ENCODE measurements around the gene ARID5B. TPM values are rescaled to one million over a fixed set of nuclear protein-coding genes. Genes with fewer than 3 reads are reported as not detected.
A peak's percentile ranks its signal among the peaks of the same experiment; 100 is the strongest.

ARID5B gene
- total and polyA plus RNA-seq, 2 of the 4 experiments (the other 2 are of a cell fraction): 41.0 to 125 TPM

DNA sequence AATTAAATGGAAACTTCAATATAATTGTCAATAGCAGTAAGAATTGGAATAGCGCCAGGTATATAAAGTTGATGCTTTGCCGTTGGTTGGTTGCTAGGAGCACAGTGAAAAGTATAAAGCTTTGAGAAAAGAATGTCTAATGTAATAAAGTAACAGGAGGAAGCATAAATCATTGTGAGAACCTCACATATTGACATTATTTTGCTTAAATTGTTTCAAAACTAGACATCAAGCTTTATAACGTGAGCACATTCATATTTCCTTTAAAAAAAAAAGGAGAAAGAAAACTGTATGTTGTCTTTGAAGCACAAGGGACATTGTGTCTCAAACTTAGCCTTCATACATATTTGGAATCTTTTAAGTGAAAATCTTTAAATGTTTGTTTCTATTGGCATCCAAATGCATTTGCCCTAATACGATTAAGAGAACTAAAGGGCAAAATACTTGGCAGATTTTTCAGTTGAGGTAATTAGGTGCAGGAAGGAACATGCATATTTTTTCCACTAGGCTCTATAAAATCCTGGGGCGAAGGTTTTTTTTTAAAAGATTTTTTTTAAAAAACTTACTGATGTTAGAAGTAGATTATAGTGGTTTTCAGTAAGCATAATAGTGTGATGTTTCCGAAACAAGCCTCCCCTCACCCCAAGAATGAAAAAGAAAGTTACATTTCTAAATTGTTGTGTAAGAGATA, 92.4 kb downstream of the ARID5B start (continued):
- no peak for TF ChIP-seq MXI1 (IDR thresholded peaks at IDR 0.05; ENCODE audit: borderline replicate concordance, low read depth, low read length)

DNA sequence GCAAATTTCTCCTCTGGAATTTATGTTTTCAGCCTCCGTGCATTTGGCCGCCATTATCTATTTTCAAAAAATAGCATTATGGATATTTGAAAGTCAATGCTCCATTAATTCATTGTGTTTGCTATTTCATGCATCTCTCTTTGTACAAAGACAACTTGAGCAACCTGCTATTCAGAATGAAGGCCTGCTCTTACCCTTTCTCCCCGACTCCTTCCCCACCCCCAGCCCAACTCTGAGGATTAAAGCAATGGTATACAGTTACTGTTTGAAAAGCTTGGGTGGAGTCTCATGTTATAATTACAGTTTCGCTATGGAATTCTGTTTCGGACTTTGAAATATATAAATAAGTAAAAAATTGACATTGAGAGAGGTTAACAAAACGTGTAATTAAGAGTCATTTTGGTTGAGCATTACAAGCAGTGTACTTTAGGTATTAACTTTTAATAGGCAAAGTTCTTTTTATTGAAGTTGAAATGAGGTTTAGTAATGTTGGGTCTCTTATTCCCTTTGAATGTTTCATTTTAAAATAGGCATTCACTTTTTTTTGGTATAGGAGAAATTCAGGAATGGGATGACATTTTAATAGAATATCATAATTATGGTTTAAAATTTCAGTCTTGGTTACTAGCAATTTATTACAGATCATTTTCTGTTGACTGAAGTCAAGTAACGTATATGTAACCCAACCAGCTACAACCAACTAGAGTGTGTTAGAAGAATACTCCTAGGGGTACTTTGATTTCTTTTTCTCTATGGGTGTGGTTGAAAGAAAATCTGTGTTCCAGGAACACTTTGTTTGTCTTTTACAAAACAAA, 93.1 kb downstream of the ARID5B start:
- CTCF ChIA-PET: interaction anchor here (0.8 kb wide), 1 partner anchor 717 kb away, joined by 3 read pairs; no protein-coding TSS in a partner anchor
- no peak overlapping the region for H4K91ac ChIP-seq (ENCODE audit: insufficient read depth, low read depth, low read length)
- no CpG with 5 or more reads among the region's 7 CpGs for WGBS, 2 experiments (ENCODE audit: extremely low coverage in 2 of 2, insufficient read length in 1 of 2)
- no peaks in the 10 kb centered on the region for H3K27me3 ChIP-seq (ENCODE audit: control insufficient read depth, insufficient read depth, low read length)
- TF ChIP-seq CHD1 (IDR thresholded peaks at IDR 0.05; ENCODE audit: low read depth, low read length): no peak
- no peak for TF ChIP-seq CEBPB (IDR thresholded peaks at IDR 0.05; ENCODE audit: low read depth, low read length)
- no peak for TF ChIP-seq SMC3 (IDR thresholded peaks at IDR 0.05; ENCODE audit: low read depth, low read length)
- no peak for TF ChIP-seq POLR2A (IDR thresholded peaks at IDR 0.05; ENCODE audit: low read depth, low read length)
- TF ChIP-seq FOS (IDR thresholded peaks at IDR 0.05; ENCODE audit: low read depth, low read length): no peak
- TF ChIP-seq MAZ (IDR thresholded peaks at IDR 0.05; ENCODE audit: borderline replicate concordance, low read depth, low read length): no peak
- TF ChIP-seq MXI1 (IDR thresholded peaks at IDR 0.05; ENCODE audit: borderline replicate concordance, low read depth, low read length): no peak
- TF ChIP-seq, protein P1, sequence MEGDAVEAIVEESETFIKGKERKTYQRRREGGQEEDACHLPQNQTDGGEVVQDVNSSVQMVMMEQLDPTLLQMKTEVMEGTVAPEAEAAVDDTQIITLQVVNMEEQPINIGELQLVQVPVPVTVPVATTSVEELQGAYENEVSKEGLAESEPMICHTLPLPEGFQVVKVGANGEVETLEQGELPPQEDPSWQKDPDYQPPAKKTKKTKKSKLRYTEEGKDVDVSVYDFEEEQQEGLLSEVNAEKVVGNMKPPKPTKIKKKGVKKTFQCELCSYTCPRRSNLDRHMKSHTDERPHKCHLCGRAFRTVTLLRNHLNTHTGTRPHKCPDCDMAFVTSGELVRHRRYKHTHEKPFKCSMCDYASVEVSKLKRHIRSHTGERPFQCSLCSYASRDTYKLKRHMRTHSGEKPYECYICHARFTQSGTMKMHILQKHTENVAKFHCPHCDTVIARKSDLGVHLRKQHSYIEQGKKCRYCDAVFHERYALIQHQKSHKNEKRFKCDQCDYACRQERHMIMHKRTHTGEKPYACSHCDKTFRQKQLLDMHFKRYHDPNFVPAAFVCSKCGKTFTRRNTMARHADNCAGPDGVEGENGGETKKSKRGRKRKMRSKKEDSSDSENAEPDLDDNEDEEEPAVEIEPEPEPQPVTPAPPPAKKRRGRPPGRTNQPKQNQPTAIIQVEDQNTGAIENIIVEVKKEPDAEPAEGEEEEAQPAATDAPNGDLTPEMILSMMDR (conservative IDR thresholded peaks at IDR 0.05; ENCODE audit: low read depth, low read length): no peak
- TF ChIP-seq, protein P2, sequence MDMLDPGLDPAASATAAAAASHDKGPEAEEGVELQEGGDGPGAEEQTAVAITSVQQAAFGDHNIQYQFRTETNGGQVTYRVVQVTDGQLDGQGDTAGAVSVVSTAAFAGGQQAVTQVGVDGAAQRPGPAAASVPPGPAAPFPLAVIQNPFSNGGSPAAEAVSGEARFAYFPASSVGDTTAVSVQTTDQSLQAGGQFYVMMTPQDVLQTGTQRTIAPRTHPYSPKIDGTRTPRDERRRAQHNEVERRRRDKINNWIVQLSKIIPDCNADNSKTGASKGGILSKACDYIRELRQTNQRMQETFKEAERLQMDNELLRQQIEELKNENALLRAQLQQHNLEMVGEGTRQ (IDR thresholded peaks at IDR 0.05; ENCODE audit: low read depth, low read length): no peak
- dilution Hi-C loops (cut with HindIII; ENCODE audit: low sequenced_read_pairs, unreplicated experiment) (no loop called here), intact Hi-C loops (cut with micrococcal nuclease) (no loop called here), in situ Hi-C loops (cut with MboI; ENCODE audit: low sequenced_read_pairs) (no loop called here)
- no peak overlapping the region for H3K23ac ChIP-seq (ENCODE audit: low read depth, low read length)
- peaks cover 15% of the 10 kb centered on the region for H3K36me3 ChIP-seq (ENCODE audit: control insufficient read depth, insufficient read depth, low read length)
- H3K14ac ChIP-seq (replicated peaks; ENCODE audit: low read depth, low read length): no peak overlapping the region
- no peak overlapping the region; the same call in 1 of the 2 replicates for H3K4ac ChIP-seq (ENCODE audit: low read depth, low read length)
- ATAC-seq (ENCODE audit: low read depth): no peak
- no peak overlapping the region for H2AK5ac ChIP-seq (ENCODE audit: low read depth, low read length)
- no peak overlapping the region for H4K5ac ChIP-seq (ENCODE audit: low read depth, low read length)
- no peaks in the 10 kb centered on the region for H3K9me3 ChIP-seq (ENCODE audit: control insufficient read depth, insufficient read depth, low read length)
- H3K4me2 ChIP-seq (ENCODE audit: low read depth, low read length): 0 out of 2 replicates have a peak overlapping the region, but pooled peaks have one; percentile 7
- no peak overlapping the region for H3K27ac ChIP-seq (ENCODE audit: insufficient read depth, low read length)
- H3K18ac ChIP-seq (ENCODE audit: low read depth, low read length): no peak overlapping the region
- H2BK15ac ChIP-seq (ENCODE audit: low read depth, low read length): no peak overlapping the region
- no peak overlapping the region for H3K9ac ChIP-seq (ENCODE audit: low read depth, low read length)
- no peak for DNase-seq
- H2AFZ ChIP-seq (replicated peaks; ENCODE audit: low read length, poor library complexity): no peak overlapping the region
- no peak overlapping the region for H4K8ac ChIP-seq (ENCODE audit: low read depth in 2 of 2, low read length in 2 of 2)
- H3K9me1 ChIP-seq (ENCODE audit: insufficient read depth, low read length): peaks cover 18% of the 10 kb centered on the region
- no peak overlapping the region for H2BK5ac ChIP-seq (ENCODE audit: low read depth, low read length, poor library complexity, severe bottlenecking)
- POLR2A ChIA-PET (ENCODE audit: unreplicated experiment): no interaction called here
- H3K4me3 ChIP-seq (ENCODE audit: insufficient read depth, low read depth, low read length): no peak overlapping the region
- no peak overlapping the region for H2BK20ac ChIP-seq (ENCODE audit: low read depth, low read length)
- peaks cover 25% of the 10 kb centered on the region; the same call in 1 of the 2 replicates for H4K20me1 ChIP-seq (ENCODE audit: insufficient read depth, low read length)
- H2BK120ac ChIP-seq (ENCODE audit: low read depth, low read length): no peak overlapping the region
- no peak overlapping the region for H2AK9ac ChIP-seq (replicated peaks; ENCODE audit: low read depth, low read length, poor library complexity)
- peaks cover 11% of the 10 kb centered on the region for H3K4me1 ChIP-seq (ENCODE audit: control insufficient read depth, insufficient read depth, low read length)
- BruUV-seq (replicated peaks): no TSS peak
- peaks cover 42 to 77% of the 10 kb centered on the region in 2 experiments for H3K79me1 ChIP-seq (ENCODE audit: low read depth in 1 of 2, low read length in 2 of 2)
- no peak overlapping the region for H3K56ac ChIP-seq (ENCODE audit: extremely low read depth, insufficient read depth, low read length)
